22Rv1 (cell line): ENCODE data around the gene CNPY2.
"Not testable (repeated sequence)": the region's sequence is repeated elsewhere in the genome, so short reads cannot be mapped to it uniquely, and the experiment has no call there.

Experiments used
- H3K27ac ChIP-seq: fragments of 450-650 bp; 2 replicates; pipeline ENCODE4 v1.5.1; 2017
- ZFX ChIP-seq: fragments of 450-650 bp; IDR thresholded peaks from 2 replicates; pipeline ENCODE4 v1.6.1; 2017; ENCODE audit warnings: antibody characterized with exemption, borderline replicate concordance
- TF ChIP-seq, protein P1 (sequence below): fragments of 450-650 bp; IDR thresholded peaks from 2 replicates; pipeline ENCODE4 v1.5.1; 2017; ENCODE audit warnings: mild to moderate bottlenecking

CNPY2 gene

GRCh38 chr12:56330936-56331490 lies 15.2 kb upstream of the CNPY2 start:
- H3K27ac ChIP-seq = 0 out of 2 replicates have a peak overlapping the region, but pooled peaks have one; percentile 86
- TF ChIP-seq, protein P1, sequence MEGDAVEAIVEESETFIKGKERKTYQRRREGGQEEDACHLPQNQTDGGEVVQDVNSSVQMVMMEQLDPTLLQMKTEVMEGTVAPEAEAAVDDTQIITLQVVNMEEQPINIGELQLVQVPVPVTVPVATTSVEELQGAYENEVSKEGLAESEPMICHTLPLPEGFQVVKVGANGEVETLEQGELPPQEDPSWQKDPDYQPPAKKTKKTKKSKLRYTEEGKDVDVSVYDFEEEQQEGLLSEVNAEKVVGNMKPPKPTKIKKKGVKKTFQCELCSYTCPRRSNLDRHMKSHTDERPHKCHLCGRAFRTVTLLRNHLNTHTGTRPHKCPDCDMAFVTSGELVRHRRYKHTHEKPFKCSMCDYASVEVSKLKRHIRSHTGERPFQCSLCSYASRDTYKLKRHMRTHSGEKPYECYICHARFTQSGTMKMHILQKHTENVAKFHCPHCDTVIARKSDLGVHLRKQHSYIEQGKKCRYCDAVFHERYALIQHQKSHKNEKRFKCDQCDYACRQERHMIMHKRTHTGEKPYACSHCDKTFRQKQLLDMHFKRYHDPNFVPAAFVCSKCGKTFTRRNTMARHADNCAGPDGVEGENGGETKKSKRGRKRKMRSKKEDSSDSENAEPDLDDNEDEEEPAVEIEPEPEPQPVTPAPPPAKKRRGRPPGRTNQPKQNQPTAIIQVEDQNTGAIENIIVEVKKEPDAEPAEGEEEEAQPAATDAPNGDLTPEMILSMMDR = no peak
- no peak for TF ChIP-seq ZFX

GRCh38 chr12:56326533-56326932 lies 10.7 kb upstream of the CNPY2 start:
- no peak overlapping the region for H3K27ac ChIP-seq
- TF ChIP-seq, protein P1 = no peak
- TF ChIP-seq ZFX = no peak

DNA sequence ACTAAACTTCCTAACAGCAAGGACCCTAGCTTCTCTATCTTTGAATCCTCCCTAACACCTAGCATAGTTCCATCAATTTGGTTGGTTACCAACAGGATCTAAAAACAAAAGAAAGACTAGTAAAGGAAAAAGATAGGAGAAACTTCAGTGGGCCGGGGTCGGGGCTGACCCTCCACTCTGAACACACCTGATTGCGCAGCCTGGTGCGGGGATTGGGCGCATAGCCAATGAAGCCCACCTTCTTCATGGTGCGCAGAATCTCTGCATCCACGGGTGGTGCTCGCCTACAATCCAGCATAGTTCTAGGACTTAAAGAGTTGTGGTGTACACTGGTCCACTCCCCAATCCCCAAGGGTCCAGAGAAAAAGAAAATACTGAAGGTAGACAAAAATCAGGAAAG lies 10.3 kb upstream of the CNPY2 start:
- no peak overlapping the region for H3K27ac ChIP-seq
- TF ChIP-seq, protein P1 = no peak
- TF ChIP-seq ZFX = no peak

DNA sequence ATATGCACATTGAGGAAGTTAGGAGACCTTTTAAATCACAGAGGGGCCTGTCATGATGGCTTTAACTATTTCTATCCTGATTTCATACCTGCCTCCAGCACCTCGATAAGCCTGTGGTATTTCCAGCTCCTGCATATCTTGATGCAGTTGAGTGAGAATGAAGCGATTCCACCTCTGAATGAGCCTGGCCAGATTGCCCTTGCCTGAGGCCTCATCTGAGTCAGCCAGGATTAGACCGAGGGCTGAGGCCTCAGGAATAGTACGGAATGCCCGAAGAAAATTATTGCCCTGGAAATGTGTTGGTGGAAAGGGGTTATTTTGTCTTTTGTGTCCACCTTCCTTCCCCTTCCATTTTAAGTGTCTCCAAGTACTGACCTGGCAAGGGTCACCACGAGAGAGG lies 8.4 kb upstream of the CNPY2 start:
- H3K27ac ChIP-seq = no peak overlapping the region
- TF ChIP-seq, protein P1 = no peak
- TF ChIP-seq ZFX = no peak

DNA sequence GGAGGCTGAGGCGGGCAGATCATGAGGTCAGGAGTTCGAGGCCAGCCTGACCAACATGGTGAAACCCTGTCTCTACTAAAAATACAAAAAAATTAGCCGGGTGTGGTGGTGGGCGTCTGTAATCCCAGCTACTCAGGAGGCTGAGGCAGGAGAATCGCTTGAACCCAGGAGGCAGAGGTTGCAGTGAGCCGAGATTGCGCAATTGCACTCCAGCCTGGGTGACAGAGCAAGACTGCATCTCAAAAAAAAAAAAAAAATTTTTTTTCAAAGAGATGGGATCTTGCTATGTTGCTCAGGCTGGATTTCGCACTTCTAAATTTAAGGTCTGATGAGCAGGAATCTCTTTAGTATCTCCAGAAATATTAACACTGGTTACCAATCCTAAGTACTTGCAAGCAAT lies 5.8 kb upstream of the CNPY2 start:
- H3K27ac ChIP-seq = not testable (repeated sequence)

DNA sequence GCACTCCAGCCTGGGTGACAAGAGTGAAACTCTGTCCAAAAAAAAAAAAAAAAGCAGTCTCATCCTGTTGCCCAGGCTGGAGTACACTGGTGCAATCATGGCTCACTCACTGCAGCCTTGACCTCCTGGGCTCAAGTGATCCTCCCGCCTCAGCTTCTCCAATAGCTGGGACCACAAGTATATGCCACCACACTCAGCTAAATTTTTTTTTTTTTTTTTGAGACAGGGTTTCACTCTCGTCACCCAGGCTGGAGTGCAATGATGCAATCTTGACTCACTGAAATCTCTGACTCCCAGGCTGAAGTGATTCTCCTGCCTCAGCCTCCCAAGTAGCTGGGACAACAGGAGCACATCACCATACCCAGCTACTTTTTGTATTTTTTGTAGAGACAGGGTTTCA lies 5.2 kb upstream of the CNPY2 start:
- no peak overlapping the region for H3K27ac ChIP-seq
- TF ChIP-seq, protein P1 = no peak
- no peak for TF ChIP-seq ZFX

- peak overlapping the region; percentile 96; the same call in 1 of the 2 replicates for H3K27ac ChIP-seq
- TF ChIP-seq, protein P1 = peak; percentile 34
- TF ChIP-seq ZFX = no peak
Observed at GRCh38 chr12:56317675-56318074, 1.9 kb upstream of the CNPY2 start.

GRCh38 chr12:56315249-56315621 lies 553 bp downstream of the CNPY2 start:
- no peak for TF ChIP-seq ZFX
- TF ChIP-seq, protein P1 = no peak

More at GRCh38 chr12:56315249-56315621, 553 bp downstream of the CNPY2 start:
- H3K27ac ChIP-seq = peak overlapping the region; percentile 96
